ENCODE data around the gene PRDM16.
"Not testable (repeated sequence)": the region's sequence is repeated elsewhere in the genome, so short reads cannot be mapped to it uniquely, and the experiment has no call there.

Gene PRDM16

GRCh38 chr1:3148171-3148570, 79.2 kb downstream of the PRDM16 start:
- no peak for DNase-seq

DNA sequence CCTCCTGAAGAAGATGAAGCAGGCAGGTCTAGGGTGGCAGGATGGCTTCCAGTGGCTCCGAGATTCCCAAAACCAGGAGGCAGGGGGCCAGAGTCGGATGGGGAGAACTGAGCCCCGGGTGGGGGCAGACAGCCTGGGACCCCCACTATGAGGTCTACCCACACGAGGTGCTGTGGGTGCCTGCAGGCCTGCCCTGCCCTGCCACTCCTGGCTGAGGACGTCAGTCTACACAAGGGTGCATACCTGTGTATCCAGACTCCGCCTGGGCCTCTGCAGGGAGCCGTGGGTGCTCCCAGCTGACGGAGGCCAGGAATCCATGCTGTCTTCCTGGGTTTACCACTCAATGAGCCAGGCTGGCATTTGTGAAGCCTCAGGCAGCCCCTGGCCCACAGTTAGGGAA, 80.3 kb downstream of the PRDM16 start:
- no peak for DNase-seq

- no peak for DNase-seq
Observed at GRCh38 chr1:3151456-3151855, 82.5 kb downstream of the PRDM16 start.

DNA sequence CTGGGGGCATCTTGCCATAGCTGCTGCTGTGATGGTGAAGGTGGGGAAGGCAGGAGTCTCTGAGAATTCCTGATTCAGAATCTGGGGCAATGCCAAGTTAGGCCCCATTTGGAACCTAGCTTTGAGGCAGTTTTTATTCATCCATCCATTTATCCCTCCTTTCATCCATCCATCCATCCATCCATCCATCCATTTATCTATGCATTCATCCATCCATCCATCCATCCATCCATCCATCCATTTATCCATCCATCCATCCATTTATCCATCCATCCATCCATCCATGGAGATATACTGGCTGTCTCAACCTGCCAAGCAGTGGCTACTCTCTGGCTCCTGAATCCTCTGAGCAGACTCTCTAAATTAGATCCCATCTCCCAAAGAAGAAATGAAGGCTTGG, 83.1 kb downstream of the PRDM16 start:
- no peak for DNase-seq

DNA sequence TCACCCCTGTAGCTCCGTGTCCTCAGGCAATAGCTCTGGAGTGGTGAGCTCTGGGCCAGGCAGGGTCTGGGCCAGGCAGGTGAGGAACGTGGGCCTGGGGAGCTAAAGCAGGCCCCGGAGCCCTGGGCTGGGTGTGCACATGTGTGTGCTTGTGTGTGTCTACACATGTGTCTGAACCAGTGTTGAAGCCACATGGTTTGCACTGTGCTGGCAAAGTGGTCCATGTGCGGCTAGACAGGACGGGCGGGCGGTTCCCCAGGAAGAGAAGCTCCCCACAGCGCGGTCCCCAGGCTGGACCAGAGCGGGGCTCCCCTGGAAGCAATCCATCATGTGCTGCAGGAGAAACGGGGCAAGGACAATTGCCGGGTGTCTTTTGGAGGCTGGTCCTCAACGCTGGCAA, 84.2 kb downstream of the PRDM16 start:
- DNase-seq: no peak

DNA sequence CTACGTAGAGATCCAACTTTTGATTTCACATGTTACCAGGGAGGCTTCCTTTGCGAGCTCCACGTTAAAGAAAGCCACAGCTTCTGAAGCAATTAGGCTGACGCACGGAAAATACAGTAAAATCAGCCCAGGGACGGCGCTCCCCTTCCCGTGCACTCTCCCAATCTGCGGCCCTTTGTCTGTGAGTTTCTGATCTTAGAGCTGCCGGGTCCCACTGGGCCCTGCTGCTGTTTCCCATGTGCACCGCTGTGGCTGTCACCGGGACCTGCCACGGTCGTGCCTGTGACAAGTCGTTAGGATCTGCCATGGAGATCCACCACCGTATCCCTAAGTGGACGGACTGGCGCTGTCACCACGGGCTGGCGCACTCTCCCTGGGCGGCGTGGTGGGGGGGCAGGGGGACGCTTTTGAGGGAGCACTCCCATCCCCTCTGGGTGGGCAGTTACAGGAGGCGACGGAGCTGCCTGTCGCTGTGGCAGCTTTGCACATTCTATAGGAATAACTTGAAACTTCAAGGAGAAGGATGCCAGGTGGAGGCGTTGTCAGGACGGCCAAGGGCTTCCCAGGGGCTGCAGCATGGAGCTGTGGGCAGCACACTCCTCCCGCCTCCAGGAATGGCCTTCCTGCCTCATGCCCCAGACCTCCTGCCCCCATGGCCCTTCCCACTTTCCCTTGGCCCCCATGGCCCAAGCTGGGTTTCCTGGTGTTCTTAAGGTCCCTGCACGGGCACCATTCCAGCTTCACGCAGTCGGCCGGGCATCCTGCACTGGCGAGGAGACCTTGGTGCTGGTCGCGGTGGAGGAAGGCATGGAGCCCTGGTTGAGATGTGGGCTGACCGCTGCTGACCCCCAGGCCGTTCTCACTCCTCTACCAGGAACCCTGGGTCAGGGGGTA, 85.1 kb downstream of the PRDM16 start:
- DNase-seq: no peak

DNA sequence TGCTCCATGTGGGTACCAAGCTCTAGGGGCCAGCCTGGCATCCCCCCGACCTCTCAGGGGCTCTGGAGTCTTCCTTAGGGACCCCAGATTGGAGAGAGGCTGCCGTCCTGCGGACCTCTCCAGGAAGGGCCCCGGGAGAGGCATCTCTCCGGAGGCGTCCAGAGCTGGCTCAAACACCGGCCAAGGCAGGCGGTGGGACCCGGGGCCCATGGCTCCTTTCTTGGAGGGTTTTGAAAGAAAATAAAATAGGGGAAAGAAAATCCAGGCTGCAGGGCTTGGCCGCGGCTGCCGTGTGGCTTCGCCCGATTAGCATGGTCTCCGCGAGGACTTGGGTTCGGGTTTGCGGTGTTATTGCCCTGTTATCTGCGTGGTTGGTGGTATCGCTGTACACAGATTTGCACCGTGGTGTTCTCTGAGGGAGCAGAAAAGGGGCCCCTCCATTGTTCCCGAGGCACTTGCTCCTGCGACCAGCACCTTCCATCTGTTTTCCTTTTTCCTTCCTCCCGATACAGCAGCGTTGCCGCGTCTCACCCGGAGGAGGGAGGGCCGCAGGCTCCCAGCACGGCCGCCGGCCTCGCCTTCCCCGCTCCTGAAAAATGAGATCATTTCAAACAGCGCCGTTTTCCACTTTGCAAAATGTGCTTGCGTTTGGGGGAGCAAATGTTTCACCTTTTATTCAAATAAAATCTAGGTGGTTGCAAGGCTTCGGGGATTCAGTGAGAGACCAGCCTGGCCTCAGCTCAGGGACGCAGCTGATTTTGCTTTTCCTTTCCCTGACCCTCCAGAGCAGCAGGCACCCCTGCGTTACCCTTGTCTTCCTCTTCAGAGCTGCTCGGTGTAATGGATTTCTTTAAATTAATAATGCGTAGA, 86.3 kb downstream of the PRDM16 start:
- no peak for DNase-seq

DNA sequence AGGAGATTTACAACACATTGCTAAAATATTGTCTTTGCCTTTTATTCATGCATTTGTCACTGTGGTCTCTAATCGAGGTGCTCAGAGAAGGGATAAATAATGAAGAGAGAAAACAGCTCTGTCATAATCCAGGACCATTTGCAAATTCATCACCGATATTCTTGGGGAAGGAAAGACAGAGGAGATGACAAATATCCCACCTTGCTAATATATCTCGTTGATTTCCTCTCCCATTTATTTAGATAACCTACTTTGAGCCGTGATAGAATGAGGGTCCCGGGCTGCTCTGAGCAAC, 86.9 kb downstream of the PRDM16 start:
- DNase-seq: no peak

DNA sequence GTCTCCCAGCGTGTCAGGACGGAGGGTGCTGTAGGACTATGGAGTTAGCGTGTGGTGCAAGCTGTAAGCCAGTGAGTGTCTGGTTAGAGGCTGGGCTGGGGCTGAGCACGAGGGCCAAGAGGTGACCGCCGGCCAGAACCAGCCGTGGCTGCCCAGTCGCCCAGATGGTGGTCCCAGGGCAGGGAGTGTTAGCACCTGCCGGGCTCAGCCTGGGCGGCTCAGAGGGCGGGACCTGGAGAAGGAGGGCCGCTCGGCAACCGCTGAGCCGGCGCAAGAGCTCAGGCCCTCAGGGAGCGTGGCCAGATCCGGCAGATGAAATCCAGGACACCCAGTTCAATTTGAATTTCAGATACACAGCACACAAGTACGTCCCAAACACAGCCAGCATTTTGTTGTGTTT, 87.9 kb downstream of the PRDM16 start:
- DNase-seq: no peak

DNA sequence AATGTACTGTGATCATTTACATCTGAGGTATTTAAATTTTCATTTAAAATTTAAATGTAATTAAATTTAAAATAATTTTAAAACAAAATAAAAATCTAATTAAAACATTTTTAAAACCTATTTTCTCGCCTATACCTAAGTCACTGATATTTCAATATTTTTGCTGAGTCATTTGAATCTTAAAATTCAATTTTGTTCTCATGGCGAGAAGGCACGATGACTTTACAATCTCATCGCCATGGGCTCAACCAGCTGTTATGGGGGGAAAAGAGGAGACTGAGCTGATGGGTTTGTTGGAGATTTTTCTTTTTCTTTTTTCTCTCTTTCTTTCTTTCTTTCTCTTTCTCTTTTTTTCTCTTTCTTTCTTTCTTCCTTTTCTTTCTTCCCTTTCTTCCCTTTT, 89.3 kb downstream of the PRDM16 start:
- DNase-seq: no peak

GRCh38 chr1:3159121-3159520, 90.1 kb downstream of the PRDM16 start:
- DNase-seq: no peak

GRCh38 chr1:3159996-3160395, 91.0 kb downstream of the PRDM16 start:
- DNase-seq: no peak

DNA sequence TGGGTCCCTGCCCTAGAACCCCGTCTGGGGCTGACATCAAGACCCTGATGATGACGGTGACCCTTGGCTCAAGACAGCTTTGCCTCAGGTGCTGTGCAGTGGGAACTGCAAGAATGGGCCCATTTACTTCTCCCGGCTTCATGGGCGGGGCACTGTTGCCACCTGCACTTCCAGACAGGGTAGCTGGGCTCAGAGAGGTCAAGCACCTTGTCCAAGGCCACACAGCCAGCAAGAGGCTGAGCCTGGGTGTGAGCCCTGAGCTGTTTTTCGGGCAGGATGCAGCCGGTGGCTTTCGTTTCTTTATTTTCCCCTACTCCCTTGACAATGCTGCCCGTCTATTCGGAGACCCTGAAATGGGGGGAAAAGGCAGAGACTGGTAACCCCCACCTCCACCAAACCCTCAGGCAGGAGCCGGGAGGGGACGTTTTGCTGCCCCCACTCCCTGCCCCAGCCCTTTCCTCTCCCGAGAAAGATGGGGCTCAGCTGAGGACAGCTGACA, 91.7 kb downstream of the PRDM16 start:
- no peak for DNase-seq

- no peak for DNase-seq
Observed at GRCh38 chr1:3161176-3161840, 92.3 kb downstream of the PRDM16 start.

DNA sequence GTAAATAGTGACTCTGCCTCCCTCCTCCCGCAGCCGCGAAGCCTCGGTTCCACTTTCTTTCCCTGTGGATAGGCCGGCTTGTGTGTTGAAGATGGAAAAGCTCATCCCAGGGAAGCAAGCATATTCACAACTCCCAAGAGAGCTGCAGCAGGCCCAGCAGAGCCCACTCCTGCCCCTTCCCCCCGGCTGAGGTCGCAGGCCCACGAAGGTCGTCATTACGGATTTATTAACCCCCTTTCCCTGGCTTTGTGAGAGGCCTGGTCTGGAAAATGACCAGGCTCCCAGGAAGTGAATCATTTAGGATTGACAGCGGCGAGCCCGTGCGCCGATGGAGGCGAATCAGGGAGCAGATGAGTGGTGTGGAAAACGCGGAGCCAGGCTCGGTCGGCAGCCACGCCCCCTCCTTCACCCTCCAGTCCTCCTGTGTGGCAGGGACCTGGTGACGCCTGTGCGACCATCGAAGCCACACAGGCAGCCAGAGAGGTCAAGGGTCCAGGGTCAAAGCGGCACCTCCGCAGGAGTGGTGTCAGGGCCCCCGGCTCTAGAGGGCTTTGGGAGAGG, 93.4 kb downstream of the PRDM16 start:
- DNase-seq: no peak

- DNase-seq: no peak
Observed at GRCh38 chr1:3163356-3163755, 94.4 kb downstream of the PRDM16 start.

GRCh38 chr1:3164671-3165070, 95.7 kb downstream of the PRDM16 start:
- no peak for DNase-seq

DNA sequence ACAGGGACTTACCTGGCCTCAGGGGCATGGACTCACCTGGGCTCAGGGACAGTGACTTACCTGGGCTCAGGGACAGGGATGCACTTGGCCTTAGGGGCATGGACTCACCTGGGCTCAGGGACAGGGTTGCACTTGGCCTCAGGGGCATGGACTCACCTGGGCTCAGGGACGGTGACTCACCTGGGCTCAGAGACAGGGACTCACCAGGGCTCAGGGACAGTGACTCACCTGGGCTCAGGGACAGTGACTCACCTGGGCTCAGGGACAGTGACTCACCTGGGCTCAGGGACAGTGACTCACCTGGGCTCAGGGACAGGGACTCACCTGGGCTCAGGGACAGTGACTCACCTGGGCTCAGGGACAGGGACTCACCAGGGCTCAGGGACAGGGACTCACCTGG, 96.2 kb downstream of the PRDM16 start:
- DNase-seq: not testable (repeated sequence)

GRCh38 chr1:3166206-3166918, 97.4 kb downstream of the PRDM16 start:
- DNase-seq: no peak

DNA sequence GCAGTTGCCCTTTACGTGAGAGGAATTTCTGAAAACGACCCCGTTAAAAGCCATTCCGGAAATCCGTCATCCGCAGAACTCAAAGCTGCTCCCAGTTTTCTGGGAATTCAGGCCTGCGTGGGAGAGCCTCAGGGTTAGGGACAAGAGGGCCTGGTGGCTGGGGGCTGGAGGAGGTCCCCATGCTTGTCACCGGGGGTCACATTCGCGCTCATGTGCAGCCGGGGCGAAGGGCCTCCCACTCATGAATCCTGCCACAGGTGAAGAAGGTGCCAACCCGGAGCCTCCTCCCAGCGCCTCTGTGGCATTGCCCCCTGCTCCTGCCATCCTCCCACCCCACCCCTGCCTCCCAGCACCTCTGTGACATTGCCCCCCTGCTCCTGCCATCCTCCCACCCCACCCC, 98.3 kb downstream of the PRDM16 start:
- no peak for DNase-seq

DNA sequence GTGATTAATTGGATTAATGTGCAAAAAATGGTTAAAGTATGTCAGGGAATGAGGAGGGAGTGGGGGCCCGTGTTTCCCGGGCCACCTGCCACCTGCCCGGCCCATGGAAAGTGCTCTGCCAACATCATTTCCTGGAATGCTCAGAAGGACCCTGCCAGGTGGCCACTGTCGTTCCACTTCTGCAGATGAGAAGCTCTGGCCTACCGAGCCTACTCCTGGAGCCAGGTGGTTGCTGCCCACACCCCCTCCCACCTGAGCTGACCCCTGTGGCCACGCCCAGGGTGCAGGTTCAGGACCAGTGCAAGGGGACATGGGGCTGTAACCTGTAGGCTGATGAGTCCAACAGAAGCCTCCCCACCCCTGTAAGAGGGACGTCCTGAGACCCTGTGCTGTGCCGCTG, 99.7 kb downstream of the PRDM16 start:
- DNase-seq: no peak

DNA sequence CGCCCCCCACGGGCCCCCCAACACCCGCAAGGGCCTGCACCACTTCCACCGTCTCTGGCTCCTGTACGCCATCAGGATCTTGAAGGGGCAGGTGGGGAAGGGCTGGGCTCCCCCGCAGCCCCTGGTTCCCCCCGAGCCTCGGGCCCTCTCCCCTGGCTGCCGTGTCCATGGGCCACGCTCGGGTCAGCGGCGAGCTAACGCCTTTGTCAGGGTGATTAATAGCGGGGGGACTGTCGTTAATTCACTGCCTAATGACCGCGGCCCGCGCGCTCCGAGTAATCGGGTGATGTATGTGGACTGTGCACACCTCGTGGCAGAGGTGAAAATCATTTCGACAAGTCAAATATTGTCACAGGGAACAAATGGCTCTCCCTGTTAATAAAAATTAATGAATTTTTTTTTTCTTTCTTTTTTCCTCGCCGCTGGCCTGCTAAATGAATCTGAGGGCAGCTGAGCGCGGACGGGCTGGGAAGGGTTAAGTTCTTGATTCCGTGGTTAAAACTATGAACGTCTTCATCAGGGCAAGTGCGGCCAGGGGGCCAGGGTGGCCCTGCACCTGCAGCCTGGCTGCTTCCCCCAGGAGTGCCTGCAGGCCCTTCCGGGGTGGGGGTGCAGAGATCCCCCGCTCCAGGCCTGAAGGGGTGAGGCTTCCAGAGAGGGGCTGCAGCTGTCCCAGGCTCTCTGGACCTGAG, 100.8 kb downstream of the PRDM16 start:
- no peak for DNase-seq
